ENCODE results near the gene GMPR. TPM values are rescaled to one million over a fixed set of nuclear protein-coding genes. Genes with fewer than 3 reads are reported as not detected.
A peak's percentile ranks its signal among the peaks of the same experiment; 100 is the strongest.

The GMPR gene
- total RNA-seq, 1 experiment from 2014 or later: 2.0 TPM

- Histone ChIP-seq H4K20me1 (ENCODE audit: insufficient read depth) (no peaks in the 10 kb centered on the region), H3K4me1 (replicated peaks; ENCODE audit: insufficient read depth) (no peaks in the 10 kb centered on the region), H3K4me3 (no peak overlapping the region), H3F3A (ENCODE audit: insufficient read depth, low read depth) (no peaks in the 10 kb centered on the region), H3K79me2 (ENCODE audit: low read depth) (no peaks in the 10 kb centered on the region), H3K27ac (no peak overlapping the region), H3K27me3 (ENCODE audit: insufficient read depth, low read depth) (peaks cover 8% of the 10 kb centered on the region; the same call in 1 of the 2 replicates), H3K4me2 (no peak overlapping the region), H3K36me3 (ENCODE audit: low read depth) (no peaks in the 10 kb centered on the region), H2AFZ (no peak overlapping the region), H3K9me2 (ENCODE audit: insufficient read depth) (no peaks in the 10 kb centered on the region), H3K9me3 (ENCODE audit: insufficient read depth, low read depth) (no peaks in the 10 kb centered on the region)
- no peak for DNase-seq
- ChIA-PET CTCF (no interaction called here), POLR2A (ENCODE audit: unreplicated experiment) (no interaction called here)
- intact Hi-C loops (cut with micrococcal nuclease; ENCODE audit: unreplicated experiment): no loop called here
- no TSS peak for BruUV-seq (replicated peaks)
- no peak for TF ChIP-seq EZH2 (IDR thresholded peaks at IDR 0.05; ENCODE audit: low read depth)
- TF ChIP-seq CTCF (conservative IDR thresholded peaks at IDR 0.05): no peak
Measured at GRCh38 chr6:16291739-16292138, 53.4 kb downstream of the GMPR start.

GRCh38 chr6:16292432-16292831 is 54.0 kb downstream of the GMPR start:
- Histone ChIP-seq H4K20me1 (ENCODE audit: insufficient read depth) (no peaks in the 10 kb centered on the region), H3K36me3 (ENCODE audit: low read depth) (no peaks in the 10 kb centered on the region), H3K79me2 (ENCODE audit: low read depth) (no peaks in the 10 kb centered on the region), H3K9me2 (ENCODE audit: insufficient read depth) (no peaks in the 10 kb centered on the region), H3K27me3 (ENCODE audit: insufficient read depth, low read depth) (peaks cover 3% of the 10 kb centered on the region; the same call in 1 of the 2 replicates), H3K9me3 (ENCODE audit: insufficient read depth, low read depth) (no peaks in the 10 kb centered on the region), H3K27ac (no peak overlapping the region), H3K4me3 (no peak overlapping the region), H3K4me1 (replicated peaks; ENCODE audit: insufficient read depth) (no peaks in the 10 kb centered on the region), H3K4me2 (no peak overlapping the region), H2AFZ (no peak overlapping the region), H3F3A (ENCODE audit: insufficient read depth, low read depth) (no peaks in the 10 kb centered on the region)
- BruUV-seq (replicated peaks): TSS peak; percentile 9
- intact Hi-C loops (cut with micrococcal nuclease; ENCODE audit: unreplicated experiment): no loop called here
- ChIA-PET CTCF (interaction anchor here (0.6 kb wide), 2 partner anchors 41 to 469 kb away, joined by 3 to 5 read pairs; partner anchors contain the start of gene ATXN1), POLR2A (ENCODE audit: unreplicated experiment) (no interaction called here)
- no peak for DNase-seq
- TF ChIP-seq CTCF (conservative IDR thresholded peaks at IDR 0.05) (no peak), EZH2 (IDR thresholded peaks at IDR 0.05; ENCODE audit: low read depth) (no peak)

- no TSS peak for BruUV-seq (replicated peaks)
- no peaks in the 10 kb centered on the region for H3K9me2 ChIP-seq (ENCODE audit: insufficient read depth)
- H4K20me1 ChIP-seq (ENCODE audit: insufficient read depth): no peaks in the 10 kb centered on the region
- no peaks in the 10 kb centered on the region for H3K79me2 ChIP-seq (ENCODE audit: low read depth)
- intact Hi-C loops (cut with micrococcal nuclease; ENCODE audit: unreplicated experiment): no loop called here
- H3K27ac ChIP-seq: no peak overlapping the region
- H3K4me1 ChIP-seq (replicated peaks; ENCODE audit: insufficient read depth): no peaks in the 10 kb centered on the region
- H2AFZ ChIP-seq: no peak overlapping the region
- TF ChIP-seq EZH2 (IDR thresholded peaks at IDR 0.05; ENCODE audit: low read depth) (no peak), CTCF (conservative IDR thresholded peaks at IDR 0.05) (no peak)
- H3K9me3 ChIP-seq (ENCODE audit: insufficient read depth, low read depth): no peaks in the 10 kb centered on the region
- CTCF ChIA-PET: interaction anchor here (0.6 kb wide), 2 partner anchors 42 to 468 kb away, joined by 3 to 5 read pairs; partner anchors contain the start of gene ATXN1
- no peaks in the 10 kb centered on the region for H3F3A ChIP-seq (ENCODE audit: insufficient read depth, low read depth)
- DNase-seq: peak in 1 of 2 experiments; percentile 62
- no peak overlapping the region for H3K4me3 ChIP-seq
- no peaks in the 10 kb centered on the region for H3K36me3 ChIP-seq (ENCODE audit: low read depth)
- H3K27me3 ChIP-seq (ENCODE audit: insufficient read depth, low read depth): peaks cover 3% of the 10 kb centered on the region; the same call in 1 of the 2 replicates
- POLR2A ChIA-PET (ENCODE audit: unreplicated experiment): no interaction called here
- H3K4me2 ChIP-seq: no peak overlapping the region
Measured at GRCh38 chr6:16292942-16293341, 54.6 kb downstream of the GMPR start.

All from PC-9 (cell line).